ENCODE data around the gene SMIM7. TPM values are rescaled to one million over a fixed set of nuclear protein-coding genes. Genes with fewer than 3 reads are reported as not detected.

SMIM7 gene
- total RNA-seq, 1 experiment from 2014 or later: 167 TPM

Other genes starting within 250 kb of the SMIM7 start
- gene EPS15L1, start 188.2 kb downstream of the SMIM7 start, total RNA-seq (2014; rRNA removed; shearing (Covaris generic)): 9.0 and 9.9 TPM in 2 replicates
- 0.09 TPM in 1 of 2 replicates, not detected in the other for gene CALR3, start 164.0 kb downstream of the SMIM7 start, total RNA-seq (2014; rRNA removed; shearing (Covaris generic))
- gene C19orf44, start 163.8 kb downstream of the SMIM7 start, total RNA-seq (2014; rRNA removed; shearing (Covaris generic)): 3.2 and 6.9 TPM in 2 replicates
- 2.8 and 4.7 TPM in 2 replicates for gene CHERP, start 117.7 kb downstream of the SMIM7 start, total RNA-seq (2014; rRNA removed; shearing (Covaris generic))
- gene SLC35E1, start 87.7 kb downstream of the SMIM7 start, total RNA-seq (2014; rRNA removed; shearing (Covaris generic)): 25.4 and 30.6 TPM in 2 replicates
- 5.1 and 6.2 TPM in 2 replicates for gene MED26, start 31.9 kb downstream of the SMIM7 start, total RNA-seq (2014; rRNA removed; shearing (Covaris generic))
- 1.0 and 1.1 TPM in 2 replicates for gene TMEM38A, start 995 bp upstream of the SMIM7 start, total RNA-seq (2014; rRNA removed; shearing (Covaris generic))
- not detected in 2 replicates for gene NWD1, start 59.7 kb upstream of the SMIM7 start, total RNA-seq (2014; rRNA removed; shearing (Covaris generic))
- gene SIN3B, start 169.3 kb upstream of the SMIM7 start, total RNA-seq (2014; rRNA removed; shearing (Covaris generic)): 14.3 and 16.5 TPM in 2 replicates
- 2.9 and 7.0 TPM in 2 replicates for gene F2RL3, start 228.9 kb upstream of the SMIM7 start, total RNA-seq (2014; rRNA removed; shearing (Covaris generic))